Measurements from ENCODE around the gene TSKU.
"Not testable (repeated sequence)": the region's sequence is repeated elsewhere in the genome, so short reads cannot be mapped to it uniquely, and the experiment has no call there.

Gene TSKU

GRCh38 chr11:76790251-76790650, 7.1 kb downstream of the TSKU start:
- POLR2A ChIA-PET: no interaction called here
- no peak for TF ChIP-seq CTCF (IDR thresholded peaks at IDR 0.05; ENCODE audit: insufficient read depth, low read length, missing control alignments)
- no peak overlapping the region for H3K4me3 ChIP-seq (ENCODE audit: low read depth, low read length)
- CTCF ChIA-PET: interaction anchor here (0.6 to 2.0 kb wide), 3 partner anchors 8 to 30 kb away, joined by 3 to 7 read pairs (median 3); no protein-coding TSS in a partner anchor
- no peak for DNase-seq (ENCODE audit: low read depth, low spot score)

GRCh38 chr11:76791002-76791770, 8.0 kb downstream of the TSKU start:
- CTCF ChIA-PET: interaction anchor here (0.9 to 2.2 kb wide), 8 partner anchors 7 to 129 kb away, joined by 3 to 14 read pairs (median 4); no protein-coding TSS in a partner anchor

GRCh38 chr11:76791861-76792260, 8.7 kb downstream of the TSKU start:
- no peak overlapping the region for H3K4me3 ChIP-seq (ENCODE audit: low read depth, low read length)
- ChIA-PET POLR2A (no interaction called here), CTCF (interaction anchor here (0.9 to 2.6 kb wide), 8 partner anchors 9 to 128 kb away, joined by 3 to 14 read pairs (median 4); no protein-coding TSS in a partner anchor)
- DNase-seq (ENCODE audit: low read depth, low spot score): no peak
- no peak for TF ChIP-seq CTCF (IDR thresholded peaks at IDR 0.05; ENCODE audit: insufficient read depth, low read length, missing control alignments)

More at GRCh38 chr11:76791002-76791770, 8.0 kb downstream of the TSKU start:
- POLR2A ChIA-PET; H3K4me3 ChIP-seq (ENCODE audit: low read depth, low read length); DNase-seq (ENCODE audit: low read depth, low spot score): not testable (repeated sequence)

- ChIA-PET POLR2A (no interaction called here), CTCF (interaction anchor here (1.1 to 2.6 kb wide), 10 partner anchors 9 to 127 kb away, joined by 3 to 14 read pairs (median 4); no protein-coding TSS in a partner anchor)
- no peak for TF ChIP-seq CTCF (IDR thresholded peaks at IDR 0.05; ENCODE audit: insufficient read depth, low read length, missing control alignments)
- no peak for DNase-seq (ENCODE audit: low read depth, low spot score)
- H3K4me3 ChIP-seq (ENCODE audit: low read depth, low read length): no peak overlapping the region
These were observed 9.5 kb downstream of the TSKU start for GRCh38 chr11:76792505-76793264.

- H3K4me3 ChIP-seq (ENCODE audit: low read depth, low read length): no peak overlapping the region
- ChIA-PET POLR2A (no interaction called here), CTCF (interaction anchor here (0.5 to 2.6 kb wide), 10 partner anchors 9 to 125 kb away, joined by 3 to 11 read pairs (median 4); no protein-coding TSS in a partner anchor)
- DNase-seq (ENCODE audit: low read depth, low spot score): no peak
- no peak for TF ChIP-seq CTCF (IDR thresholded peaks at IDR 0.05; ENCODE audit: insufficient read depth, low read length, missing control alignments)
These were observed 10.5 kb downstream of the TSKU start for GRCh38 chr11:76793391-76794291.

Measured in AG04449 (cell line).